Measurements from ENCODE around the gene TULP4.

DNA sequence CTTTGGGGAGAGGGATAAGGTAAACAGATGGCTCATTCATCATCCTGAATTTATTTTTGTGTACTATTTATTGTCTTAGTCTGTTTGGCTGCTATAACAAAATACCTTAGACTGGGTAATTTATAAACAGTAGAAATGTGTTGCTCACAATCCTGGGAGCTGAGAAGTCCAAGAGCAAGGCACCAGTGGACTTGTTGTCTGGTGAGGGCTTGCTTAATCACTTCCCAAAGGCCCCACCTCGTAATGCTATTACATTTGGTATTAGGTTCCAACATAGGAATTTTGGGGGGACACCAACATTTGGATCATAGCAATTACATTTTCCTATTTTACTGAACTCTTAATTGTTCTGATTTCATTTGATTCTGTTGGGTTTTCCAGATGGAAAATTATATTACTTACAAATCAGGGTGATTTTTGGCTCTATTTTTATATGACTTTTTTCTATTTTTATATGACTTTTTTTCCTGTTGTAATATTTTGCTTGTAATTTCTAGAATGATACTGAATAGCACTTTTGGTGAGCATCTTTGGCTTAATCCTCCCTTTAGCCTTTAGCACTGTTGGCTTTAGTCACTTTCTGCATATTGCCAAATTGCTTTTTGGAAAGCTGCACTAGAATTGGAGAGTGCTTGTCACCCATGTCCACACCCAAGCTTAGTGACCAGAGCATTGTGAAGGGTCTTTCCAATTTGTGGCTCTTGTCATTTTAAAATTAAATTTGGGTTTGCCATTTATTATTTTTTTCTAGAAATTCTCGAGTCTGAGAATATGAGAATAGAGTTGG, 43.7 kb upstream of the TULP4 start:
- no peak for TF ChIP-seq RNF2 (IDR thresholded peaks at IDR 0.05; ENCODE audit: borderline replicate concordance, low read depth, low read length, missing control alignments, poor library complexity, severe bottlenecking)
- TF ChIP-seq CTCF (IDR thresholded peaks at IDR 0.05; ENCODE audit: control extremely low read depth in 1 of 3, insufficient read depth in 1 of 3, low read depth in 1 of 3, low read length in 3 of 3): no peak
- no peak for TF ChIP-seq BRCA1 (IDR thresholded peaks at IDR 0.05; ENCODE audit: low read depth, low read length)
- TF ChIP-seq TBP (IDR thresholded peaks at IDR 0.05; ENCODE audit: low read depth, low read length): no peak
- TF ChIP-seq TCF12 (IDR thresholded peaks at IDR 0.05; ENCODE audit: low read depth, low read length): no peak
- TF ChIP-seq POLR2AphosphoS5 (IDR thresholded peaks at IDR 0.05; ENCODE audit: low read depth, low read length): no peak
- no peak for TF ChIP-seq BACH1 (IDR thresholded peaks at IDR 0.05; ENCODE audit: low read length)
- no peak for TF ChIP-seq E2F6 (IDR thresholded peaks at IDR 0.05)
- TF ChIP-seq RAD21 (IDR thresholded peaks at IDR 0.05 in 1 of 2, conservative IDR thresholded peaks at IDR 0.05 in 1 of 2; ENCODE audit: low read depth in 2 of 2, low read length in 2 of 2): no peak
- TF ChIP-seq SIN3A (conservative IDR thresholded peaks at IDR 0.05 in 1 of 2, IDR thresholded peaks at IDR 0.05 in 1 of 2; ENCODE audit: low read depth in 1 of 2, low read length in 2 of 2): no peak
- no peak for TF ChIP-seq POLR2A (IDR thresholded peaks at IDR 0.05; ENCODE audit: control extremely low read depth in 1 of 2, low read depth in 2 of 2, low read length in 2 of 2)
